Heart left ventricle (tissue), 16 donors: ENCODE measurements around the gene RHOB. TPM values are rescaled to one million over a fixed set of nuclear protein-coding genes. Genes with fewer than 3 reads are reported as not detected.

Experiments
- ATAC-seq, 4 donors: fragments of 200-7000 bp; cut with Tn5 transposase; one replicate each; pipeline ENCODE4 v1.9.1; 2020 to 2022; ENCODE audit warnings: moderate library complexity in 4 of 4, mild to moderate bottlenecking in 3 of 4, moderate number of reproducible peaks in 1 of 4
- DNase-seq, 5 donors: peaks; one replicate each; pipeline ENCODE4 v3.0.0-alpha.2; 2020
- H3K27ac ChIP-seq, 12 donors: fragments of 200-600 bp; sonication (generic) in 4 of 12; one replicate each; pipeline versions ENCODE4 v1.5.0 to v1.8.0; 2016 to 2022; ENCODE audit warnings: mild to moderate bottlenecking in 2 of 12
- H3K27me3 ChIP-seq, 9 donors: fragments of 200-600 bp; sonication (generic) in 2 of 9; one replicate each; pipeline versions ENCODE4 v1.5.1 to v1.8.0; 2016 to 2022; ENCODE audit warnings: mild to moderate bottlenecking in 3 of 9
- H3K36me3 ChIP-seq, 9 donors: fragments of 200-600 bp; sonication (generic) in 2 of 9; one replicate each; pipeline versions ENCODE4 v1.5.0 to v1.8.0; 2018 to 2022; ENCODE audit warnings: mild to moderate bottlenecking in 2 of 9
- H3K4me1 ChIP-seq, 12 donors: fragments of 200-600 bp; sonication (generic) in 4 of 12; one replicate each; pipeline versions ENCODE4 v1.5.0 to v1.8.0; 2016 to 2022; ENCODE audit warnings: mild to moderate bottlenecking in 3 of 12
- H3K4me3 ChIP-seq, 12 donors: fragments of 200-600 bp; sonication (generic) in 4 of 12; one replicate each; pipeline versions ENCODE4 v1.5.0 to v1.8.0; 2017 to 2022; ENCODE audit warnings: mild to moderate bottlenecking in 9 of 12, moderate library complexity in 4 of 12
- H3K9me3 ChIP-seq, 12 donors: fragments of 200-600 bp; sonication (generic) in 4 of 12; one replicate each; pipeline versions ENCODE4 v1.5.0 to v1.8.0; 2016 to 2022; ENCODE audit warnings: mild to moderate bottlenecking in 1 of 12
- CTCF ChIP-seq, 12 donors: fragments of 200-600 bp; sonication (generic) in 4 of 12; IDR thresholded peaks; one replicate each; pipeline versions ENCODE4 v1.5.0 to v1.8.0; 2018 to 2022; ENCODE audit warnings: antibody characterized with exemption in 12 of 12, mild to moderate bottlenecking in 5 of 12
- POLR2A ChIP-seq, 2 donors: fragments of 450-650 bp; IDR thresholded peaks; one replicate each; pipeline ENCODE4 v1.6.1; 2017; ENCODE audit warnings: antibody characterized with exemption in 2 of 2, mild to moderate bottlenecking in 2 of 2, moderate library complexity in 2 of 2
- WGBS, 4 donors: extraction: QIAGEN DNeasy Blood & Tissue Kit in 2 of 4; methylation state at CpG; one replicate each; pipeline versions ENCODE4 v1.1.5 to v1.1.7; 2013 to 2018; 5-methylcytosine and 5-hydroxymethylcytosine counted together
- intact Hi-C, 10 donors: fragments of 100-400 bp; cut with DNase I; formaldehyde crosslinking; loops; one replicate each; pipeline versions ENCODE4 v1.11.1 to v1.14.2; 2022
- polyA plus RNA-seq, 2 donors: library from polyadenylated mRNA; stranded (reverse); fragments of 200-250 nt; gene quantifications; one replicate each; pipeline ENCODE4 v1.2.3, GENCODE V29; 2013
- total RNA-seq, 9 donors: library from RNA; depleted of rRNA in 2 of 9; stranded (reverse); fragments of >200 nt in 2 of 9; fragmentation: NEBNext Ultra II Directional in 3 of 9; extraction: Animal tissue kit (Norgen Biotek cat#: 25700) in 3 of 9; gene quantifications; one replicate each; pipeline versions ENCODE4 v1.1.0 to v1.2.4, GENCODE V29; 2016 to 2023
- donor health status: ischemic (EF 13 %, LVEDD 7.1; RV severe dilation, severe dysfunction).
- donor health status: healthy with polysubstance abuse.
- donor health status: DM: no; HTN: yes; CAD: no.
- donor health status: DM: no; HTN: no; CAD: no.
- donor health status: ischemic (EF 25% LVEDD 6.9; RV normal size, moderate dysfunction).
- donor health status: ischemic (EF 25% LVEDD 5.7; RV mildly dilated, moderate dysfunction).
- donor health status: healthy.
- donor health status: DM: yes; HTN: yes; CAD: no.
- donor health status: ischemic (EF 35%, LVEDD 5.7; RV mildly dilated, moderate dysfunction).
- donor health status: nonischemic (EF 11% LVEDD 7.7; RV severe dilation, severe dysfunction).
- donor health status: DM: yes; HTN: yes; CAD: no.
- donor health status: PGD.
- donor health status: ischemic (EF 29% LVEDD 5.4; RV normal size, mild dysfunction).
- donor health status: nonischemic (EF 23%, LVEDD 6.1; RV moderate dilation, normal function).

The RHOB gene
- total and polyA plus RNA-seq, 11 donors: 105 to 429 (median 169) TPM

GRCh38 chr2:20431301-20431698, 15.6 kb upstream of the RHOB start:
- ATAC-seq: no peak
- TF ChIP-seq CTCF (IDR thresholded peaks at IDR 0.05) (no peak), POLR2A (IDR thresholded peaks at IDR 0.05) (no peak)
- intact Hi-C loops: loop anchor here in 1 of 10 donors (10.0 kb wide), 1 partner anchor 46 kb away; no protein-coding TSS in a partner anchor
- Histone ChIP-seq H3K4me1 (peaks cover 0 to 44% (median 5%) of the 10 kb centered on the region in 12 donors), H3K27me3 (no peaks in the 10 kb centered on the region), H3K4me3 (no peak overlapping the region), H3K9me3 (no peaks in the 10 kb centered on the region), H3K27ac (no peak overlapping the region), H3K36me3 (no peaks in the 10 kb centered on the region)
- WGBS, 4 donors: 94 to 96% (median 96%) methylated on average over 3 of the region's 3 CpGs
- no peak for DNase-seq

GRCh38 chr2:20431772-20432171, 15.1 kb upstream of the RHOB start:
- Histone ChIP-seq H3K27ac (no peak overlapping the region), H3K4me1 (peaks cover 0 to 44% (median 5%) of the 10 kb centered on the region in 12 donors), H3K4me3 (no peak overlapping the region), H3K36me3 (no peaks in the 10 kb centered on the region), H3K9me3 (no peaks in the 10 kb centered on the region), H3K27me3 (no peaks in the 10 kb centered on the region)
- TF ChIP-seq POLR2A (IDR thresholded peaks at IDR 0.05) (no peak), CTCF (IDR thresholded peaks at IDR 0.05) (no peak)
- intact Hi-C loops: loop anchor here in 1 of 10 donors (10.0 kb wide), 1 partner anchor 47 kb away; no protein-coding TSS in a partner anchor
- ATAC-seq (no peak), DNase-seq (no peak)
- 82 to 91% (median 88%) methylated on average over 5 of the region's 5 CpGs for WGBS, 4 donors

GRCh38 chr2:20432714-20433113, 14.2 kb upstream of the RHOB start:
- intact Hi-C loops: loop anchor here in 1 of 10 donors (10.0 kb wide), 1 partner anchor 48 kb away; no protein-coding TSS in a partner anchor
- H3K36me3 ChIP-seq: no peaks in the 10 kb centered on the region
- WGBS, 4 donors: 81 to 89% (median 83%) methylated on average over 5 of the region's 5 CpGs
- DNase-seq (no peak), ATAC-seq (no peak)
- peak overlapping the region in 1 of 12 donors; percentile 32 for H3K27ac ChIP-seq
- no peaks in the 10 kb centered on the region for H3K9me3 ChIP-seq
- TF ChIP-seq CTCF (IDR thresholded peaks at IDR 0.05) (no peak), POLR2A (IDR thresholded peaks at IDR 0.05) (no peak)
- H3K27me3 ChIP-seq: no peaks in the 10 kb centered on the region
- H3K4me1 ChIP-seq: peaks cover 0 to 44% (median 5%) of the 10 kb centered on the region in 12 donors
- no peak overlapping the region for H3K4me3 ChIP-seq

- 86 to 96% (median 88%) methylated on average over 7 of the region's 7 CpGs for WGBS, 4 donors
- TF ChIP-seq POLR2A (IDR thresholded peaks at IDR 0.05) (no peak), CTCF (IDR thresholded peaks at IDR 0.05) (no peak)
- no peaks in the 10 kb centered on the region for H3K9me3 ChIP-seq
- H3K4me1 ChIP-seq: peaks cover 0 to 47% (median 5%) of the 10 kb centered on the region in 12 donors
- H3K36me3 ChIP-seq: no peaks in the 10 kb centered on the region
- no peak for DNase-seq
- intact Hi-C loops: loop anchor here in 1 of 10 donors (10.0 kb wide), 1 partner anchor 48 kb away; no protein-coding TSS in a partner anchor
- no peak overlapping the region for H3K27ac ChIP-seq
- ATAC-seq: no peak
- no peaks in the 10 kb centered on the region for H3K27me3 ChIP-seq
- no peak overlapping the region for H3K4me3 ChIP-seq
Observed at GRCh38 chr2:20433249-20433648, 13.6 kb upstream of the RHOB start.
